IMR-90 (cell line): ENCODE measurements around the gene FNDC5. TPM values are rescaled to one million over a fixed set of nuclear protein-coding genes. Genes with fewer than 3 reads are reported as not detected.

Experiments used
- ATAC-seq: fragments of 200-7000 bp; cut with Tn5 transposase; 2 replicates; pipeline ENCODE4 v1.9.1; 2020; ENCODE audit warnings: low read depth, mild to moderate bottlenecking, moderate library complexity
- BruUV-seq: library from RNA; stranded (reverse); fragments of 400-500 nt; replicated peaks from 2 replicates; lab custom pipeline; 2021; lab: Mats Ljungman, UMichigan
- CTCF ChIA-PET: fragments of 300-600 bp; formaldehyde crosslinking; extraction: SDS; loops from one replicate; lab custom pipeline; 2021; ENCODE audit warnings: antibody characterized with exemption; lab: Yijun Ruan, JAX
- POLR2A ChIA-PET: fragments of 300-600 bp; sonication (Branson Sonifier 250); formaldehyde crosslinking; loops from one replicate; lab custom pipeline; 2022; ENCODE audit warnings: antibody characterized with exemption; ENCODE audit not compliant: unreplicated experiment; lab: Charles Lee
- DNase-seq: peaks from one replicate; pipeline ENCODE4 v3.0.0; 2013
- H2AFZ ChIP-seq: replicated peaks from 2 replicates; pipeline ENCODE3; 2013; ENCODE audit warnings: low read length, mild to moderate bottlenecking; ENCODE audit not compliant: poor library complexity
- H2AK5ac ChIP-seq: 2 replicates; pipeline ENCODE4 v1.6.1; 2013; ENCODE audit warnings: low read depth, low read length, inconsistent platforms
- H2AK9ac ChIP-seq: replicated peaks from 2 replicates; pipeline ENCODE3; 2013; ENCODE audit warnings: mild to moderate bottlenecking, low read depth, low read length, moderate library complexity; ENCODE audit not compliant: poor library complexity
- H2BK120ac ChIP-seq: 2 replicates; pipeline ENCODE4 v1.6.1; 2013; ENCODE audit warnings: low read depth, low read length, inconsistent platforms
- H2BK15ac ChIP-seq: 3 replicates; pipeline ENCODE4 v1.6.1; 2013; ENCODE audit warnings: low read depth, low read length, inconsistent platforms
- H2BK20ac ChIP-seq: 2 replicates; pipeline ENCODE4 v1.6.1; 2013; ENCODE audit warnings: low read depth, mild to moderate bottlenecking, inconsistent platforms, low read length, moderate library complexity
- H2BK5ac ChIP-seq: 2 replicates; pipeline ENCODE4 v1.6.1; 2013; ENCODE audit warnings: mild to moderate bottlenecking, low read depth, low read length, inconsistent platforms; ENCODE audit not compliant: poor library complexity, severe bottlenecking
- H3K14ac ChIP-seq: replicated peaks from 2 replicates; pipeline ENCODE4 v1.6.1; 2013; ENCODE audit warnings: low read depth, low read length, inconsistent platforms
- H3K18ac ChIP-seq: 2 replicates; pipeline ENCODE4 v1.6.1; 2013; ENCODE audit warnings: low read depth, low read length, control low read depth
- H3K23ac ChIP-seq: 2 replicates; pipeline ENCODE4 v1.6.1; 2013; ENCODE audit warnings: low read depth, low read length, inconsistent platforms
- H3K27ac ChIP-seq: 2 replicates; pipeline ENCODE4 v1.5.1; 2013; ENCODE audit warnings: mild to moderate bottlenecking, control low read depth, low read length; ENCODE audit not compliant: insufficient read depth
- H3K27me3 ChIP-seq: 2 replicates; pipeline ENCODE4 v1.6.1; 2013; ENCODE audit warnings: low read length; ENCODE audit not compliant: control insufficient read depth, insufficient read depth
- H3K36me3 ChIP-seq: 2 replicates; pipeline ENCODE4 v1.6.1; 2013; ENCODE audit warnings: low read length, mixed read lengths; ENCODE audit not compliant: control insufficient read depth, insufficient read depth
- H3K4ac ChIP-seq: 2 replicates; pipeline ENCODE4 v1.6.1; 2013; ENCODE audit warnings: low read depth, low read length, inconsistent platforms
- H3K4me1 ChIP-seq: 2 replicates; pipeline ENCODE4 v1.6.1; 2013; ENCODE audit warnings: low read length, mixed read lengths; ENCODE audit not compliant: control insufficient read depth, insufficient read depth
- H3K4me2 ChIP-seq: 2 replicates; pipeline ENCODE4 v1.6.1; 2013; ENCODE audit warnings: low read depth, mild to moderate bottlenecking, control low read depth, low read length, moderate library complexity
- H3K4me3 ChIP-seq: 2 replicates; pipeline ENCODE4 v1.5.1; 2013; ENCODE audit warnings: low read depth, mild to moderate bottlenecking, control low read depth, low read length, moderate library complexity; ENCODE audit not compliant: insufficient read depth
- H3K56ac ChIP-seq: 2 replicates; pipeline ENCODE4 v1.6.1; 2013; ENCODE audit warnings: low read length, inconsistent platforms; ENCODE audit not compliant: insufficient read depth; ENCODE audit errors: extremely low read depth
- H3K79me1 ChIP-seq, 2 experiments: 2 replicates each; pipeline ENCODE4 v1.6.1; 2013; ENCODE audit warnings: low read length in 2 of 2, inconsistent platforms in 1 of 2, low read depth in 1 of 2
- H3K9ac ChIP-seq: 2 replicates; pipeline ENCODE4 v1.6.1; 2013; ENCODE audit warnings: low read depth, low read length, control low read depth
- H3K9me1 ChIP-seq: 2 replicates; pipeline ENCODE4 v1.6.1; 2013; ENCODE audit warnings: low read length, inconsistent platforms; ENCODE audit not compliant: insufficient read depth
- H3K9me3 ChIP-seq: 2 replicates; pipeline ENCODE4 v1.6.1; 2013; ENCODE audit warnings: low read length; ENCODE audit not compliant: control insufficient read depth, insufficient read depth
- H4K20me1 ChIP-seq: 2 replicates; pipeline ENCODE4 v1.6.1; 2013; ENCODE audit warnings: low read length, inconsistent platforms; ENCODE audit not compliant: insufficient read depth
- H4K5ac ChIP-seq: 2 replicates; pipeline ENCODE4 v1.6.1; 2013; ENCODE audit warnings: mild to moderate bottlenecking, low read depth, low read length, control low read depth
- H4K8ac ChIP-seq, 2 experiments: 2 replicates each; pipeline ENCODE4 v1.6.1; 2013; ENCODE audit warnings: low read depth in 2 of 2, low read length in 2 of 2, control low read depth in 1 of 2, inconsistent platforms in 1 of 2
- H4K91ac ChIP-seq: 2 replicates; pipeline ENCODE4 v1.6.1; 2013; ENCODE audit warnings: low read depth, low read length, inconsistent platforms; ENCODE audit not compliant: insufficient read depth
- BHLHE40 ChIP-seq: fragments of 150-350 bp; IDR thresholded peaks from 2 replicates; pipeline ENCODE4 v1.6.1; 2016; ENCODE audit warnings: mild to moderate bottlenecking, low read depth, low read length
- CEBPB ChIP-seq: IDR thresholded peaks from 2 replicates; pipeline ENCODE4 v1.6.1; 2012; ENCODE audit warnings: low read depth, low read length, improper control_type of control experiment
- CHD1 ChIP-seq: IDR thresholded peaks from 2 replicates; pipeline ENCODE4 v1.6.1; 2012; ENCODE audit warnings: low read depth, low read length, improper control_type of control experiment
- FOS ChIP-seq: fragments of 150-350 bp; IDR thresholded peaks from 2 replicates; pipeline ENCODE4 v1.6.1; 2016; ENCODE audit warnings: low read depth, low read length
- MAFK ChIP-seq: IDR thresholded peaks from 2 replicates; pipeline ENCODE4 v1.6.1; 2012; ENCODE audit warnings: low read depth, low read length, improper control_type of control experiment
- MAZ ChIP-seq: IDR thresholded peaks from 2 replicates; pipeline ENCODE4 v1.6.1; 2012; ENCODE audit warnings: low read depth, mild to moderate bottlenecking, low read length, improper control_type of control experiment, moderate library complexity, borderline replicate concordance
- MXI1 ChIP-seq: IDR thresholded peaks from 2 replicates; pipeline ENCODE4 v1.6.1; 2012; ENCODE audit warnings: low read depth, mild to moderate bottlenecking, low read length, moderate library complexity, borderline replicate concordance
- NFE2L2 ChIP-seq: fragments of 150-350 bp; IDR thresholded peaks from 2 replicates; pipeline ENCODE4 v1.6.1; 2016; ENCODE audit warnings: low read depth, mild to moderate bottlenecking, low read length
- POLR2A ChIP-seq: IDR thresholded peaks from 2 replicates; pipeline ENCODE4 v1.6.1; 2012; ENCODE audit warnings: mild to moderate bottlenecking, low read depth, low read length
- RAD21 ChIP-seq: IDR thresholded peaks from 2 replicates; pipeline ENCODE4 v1.6.1; 2012; ENCODE audit warnings: low read length, improper control_type of control experiment
- RCOR1 ChIP-seq: IDR thresholded peaks from 2 replicates; pipeline ENCODE4 v1.6.1; 2012; ENCODE audit warnings: mild to moderate bottlenecking, low read length, improper control_type of control experiment; ENCODE audit not compliant: insufficient replicate concordance
- RFX5 ChIP-seq: IDR thresholded peaks from 2 replicates; pipeline ENCODE4 v1.8.0; 2012; ENCODE audit warnings: low read depth, mild to moderate bottlenecking, low read length, moderate library complexity
- SMC3 ChIP-seq: fragments of 150-350 bp; IDR thresholded peaks from 2 replicates; pipeline ENCODE4 v1.6.1; 2016; ENCODE audit warnings: low read depth, mild to moderate bottlenecking, antibody characterized with exemption, low read length, moderate library complexity
- WGBS, 2 experiments: methylation state at CpG; one replicate each; pipeline versions ENCODE4 v1.1.5 to v1.1.7; 2013; ENCODE audit warnings: missing lambda C conversion rate in 2 of 2; ENCODE audit not compliant: insufficient read length in 1 of 2; ENCODE audit errors: extremely low coverage in 2 of 2; 5-methylcytosine and 5-hydroxymethylcytosine counted together
- dilution Hi-C: fragments of 300-500 bp; cut with HindIII; formaldehyde crosslinking; loops from one replicate; pipeline ENCODE4 v1.14.3; 2018; ENCODE audit warnings: low sequenced_read_pairs; ENCODE audit not compliant: unreplicated experiment
- in situ Hi-C: fragments of 300-500 bp; cut with MboI; formaldehyde crosslinking; loops from 3 replicates; pipeline ENCODE4 v1.14.3; 2019; ENCODE audit warnings: low sequenced_read_pairs, inconsistent platforms, mixed read lengths
- intact Hi-C: fragments of 100-400 bp; cut with micrococcal nuclease; formaldehyde crosslinking; loops from 2 replicates; pipeline ENCODE4 v1.10.0; 2022
- polyA plus RNA-seq, 3 experiments: library from polyadenylated mRNA; depleted of rRNA; stranded (reverse); fragments of >200 nt; gene quantifications; 2 replicates each; pipeline ENCODE4 v1.2.3, GENCODE V29; 2012; ENCODE audit warnings: low replicate concordance in 1 of 3
- total RNA-seq: library from RNA; depleted of rRNA; stranded (reverse); fragments of >200 nt; gene quantifications from 2 replicates; pipeline ENCODE4 v1.2.3, GENCODE V29; 2012
- TF ChIP-seq, protein P1 (sequence below): conservative IDR thresholded peaks from 2 replicates; pipeline ENCODE4 v1.5.1; 2012; ENCODE audit warnings: mild to moderate bottlenecking, low read depth, low read length, improper control_type of control experiment
- TF ChIP-seq, protein P2 (sequence below): fragments of 150-350 bp; IDR thresholded peaks from 2 replicates; pipeline ENCODE4 v1.6.1; 2017; ENCODE audit warnings: mild to moderate bottlenecking, antibody characterized with exemption, low read length, low read depth
- TF ChIP-seq, protein P3 (sequence below): fragments of 150-350 bp; IDR thresholded peaks from 2 replicates; pipeline ENCODE4 v1.6.1; 2016; ENCODE audit warnings: low read depth, mild to moderate bottlenecking, low read length, moderate library complexity, borderline replicate concordance

Gene FNDC5
- total and polyA plus RNA-seq, 2 of the 4 experiments (the other 2 are of a cell fraction) = 1.2 to 1.6 TPM

DNA sequence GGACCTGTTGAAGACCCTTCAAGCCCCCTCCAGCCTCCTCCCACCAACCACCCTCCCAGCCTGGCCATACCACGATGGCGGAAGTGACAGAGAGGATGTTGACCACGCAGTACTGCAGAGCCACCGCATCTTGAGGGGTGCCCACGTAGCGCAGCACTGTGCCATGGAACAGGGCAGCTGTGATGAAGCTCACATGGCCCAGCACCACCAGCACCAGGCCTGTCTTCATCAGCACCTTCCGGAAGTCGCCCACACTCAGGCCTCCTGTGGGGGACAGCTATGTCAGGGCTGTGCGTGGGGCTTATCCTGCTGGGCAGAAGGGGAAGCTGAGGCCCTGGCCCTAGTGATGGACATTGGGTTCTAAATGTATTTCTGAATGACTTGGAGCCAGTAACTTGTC, 27.3 kb upstream of the FNDC5 start:
- H3K9me1 ChIP-seq = peaks cover 6% of the 10 kb centered on the region; the same call in 1 of the 2 replicates
- CTCF ChIA-PET = no interaction called here
- intact Hi-C loops = no loop called here

More for the DNA sequence above, 27.3 kb upstream of the FNDC5 start:
- no peak overlapping the region for H3K9ac ChIP-seq
- no peaks in the 10 kb centered on the region for H4K20me1 ChIP-seq
- H3K36me3 ChIP-seq = peaks cover 1% of the 10 kb centered on the region; the same call in 1 of the 2 replicates
- POLR2A ChIA-PET = no interaction called here
- H3K18ac ChIP-seq = no peak overlapping the region
- no peak overlapping the region for H2AK5ac ChIP-seq
- dilution Hi-C loops = no loop called here
- H3K4me2 ChIP-seq = no peak overlapping the region
- H3K79me1 ChIP-seq = peaks cover 0 to 9% of the 10 kb centered on the region in 2 experiments; a peak in 1 of 4 replicates
- no peak overlapping the region for H4K91ac ChIP-seq
- no peak overlapping the region for H3K14ac ChIP-seq
- H2BK15ac ChIP-seq = no peak overlapping the region
- H4K8ac ChIP-seq = no peak overlapping the region
- TF ChIP-seq RAD21 = no peak
- no peak for TF ChIP-seq MAFK
- no peak for TF ChIP-seq CHD1
- TF ChIP-seq, protein P1, sequence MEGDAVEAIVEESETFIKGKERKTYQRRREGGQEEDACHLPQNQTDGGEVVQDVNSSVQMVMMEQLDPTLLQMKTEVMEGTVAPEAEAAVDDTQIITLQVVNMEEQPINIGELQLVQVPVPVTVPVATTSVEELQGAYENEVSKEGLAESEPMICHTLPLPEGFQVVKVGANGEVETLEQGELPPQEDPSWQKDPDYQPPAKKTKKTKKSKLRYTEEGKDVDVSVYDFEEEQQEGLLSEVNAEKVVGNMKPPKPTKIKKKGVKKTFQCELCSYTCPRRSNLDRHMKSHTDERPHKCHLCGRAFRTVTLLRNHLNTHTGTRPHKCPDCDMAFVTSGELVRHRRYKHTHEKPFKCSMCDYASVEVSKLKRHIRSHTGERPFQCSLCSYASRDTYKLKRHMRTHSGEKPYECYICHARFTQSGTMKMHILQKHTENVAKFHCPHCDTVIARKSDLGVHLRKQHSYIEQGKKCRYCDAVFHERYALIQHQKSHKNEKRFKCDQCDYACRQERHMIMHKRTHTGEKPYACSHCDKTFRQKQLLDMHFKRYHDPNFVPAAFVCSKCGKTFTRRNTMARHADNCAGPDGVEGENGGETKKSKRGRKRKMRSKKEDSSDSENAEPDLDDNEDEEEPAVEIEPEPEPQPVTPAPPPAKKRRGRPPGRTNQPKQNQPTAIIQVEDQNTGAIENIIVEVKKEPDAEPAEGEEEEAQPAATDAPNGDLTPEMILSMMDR = no peak
- no peak for TF ChIP-seq SMC3
- no peak for TF ChIP-seq RCOR1
- no peak for TF ChIP-seq FOS
- TF ChIP-seq, protein P2, sequence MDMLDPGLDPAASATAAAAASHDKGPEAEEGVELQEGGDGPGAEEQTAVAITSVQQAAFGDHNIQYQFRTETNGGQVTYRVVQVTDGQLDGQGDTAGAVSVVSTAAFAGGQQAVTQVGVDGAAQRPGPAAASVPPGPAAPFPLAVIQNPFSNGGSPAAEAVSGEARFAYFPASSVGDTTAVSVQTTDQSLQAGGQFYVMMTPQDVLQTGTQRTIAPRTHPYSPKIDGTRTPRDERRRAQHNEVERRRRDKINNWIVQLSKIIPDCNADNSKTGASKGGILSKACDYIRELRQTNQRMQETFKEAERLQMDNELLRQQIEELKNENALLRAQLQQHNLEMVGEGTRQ = no peak
- TF ChIP-seq MAZ = no peak
- TF ChIP-seq, protein P3, sequence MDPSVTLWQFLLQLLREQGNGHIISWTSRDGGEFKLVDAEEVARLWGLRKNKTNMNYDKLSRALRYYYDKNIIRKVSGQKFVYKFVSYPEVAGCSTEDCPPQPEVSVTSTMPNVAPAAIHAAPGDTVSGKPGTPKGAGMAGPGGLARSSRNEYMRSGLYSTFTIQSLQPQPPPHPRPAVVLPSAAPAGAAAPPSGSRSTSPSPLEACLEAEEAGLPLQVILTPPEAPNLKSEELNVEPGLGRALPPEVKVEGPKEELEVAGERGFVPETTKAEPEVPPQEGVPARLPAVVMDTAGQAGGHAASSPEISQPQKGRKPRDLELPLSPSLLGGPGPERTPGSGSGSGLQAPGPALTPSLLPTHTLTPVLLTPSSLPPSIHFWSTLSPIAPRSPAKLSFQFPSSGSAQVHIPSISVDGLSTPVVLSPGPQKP = no peak
- TF ChIP-seq RFX5 = no peak
- no peak for TF ChIP-seq BHLHE40
- no peak for TF ChIP-seq MXI1
- no peak for TF ChIP-seq CEBPB
- no peak for TF ChIP-seq POLR2A
- no peak for TF ChIP-seq NFE2L2
- peaks cover 5% of the 10 kb centered on the region for H3K27me3 ChIP-seq
- in situ Hi-C loops = no loop called here
- H3K4me1 ChIP-seq = peaks cover 2% of the 10 kb centered on the region; the same call in 1 of the 2 replicates
- ATAC-seq (no peak), DNase-seq (no peak)
- no peaks in the 10 kb centered on the region for H3K9me3 ChIP-seq
- no peak overlapping the region for H3K4me3 ChIP-seq
- H2BK20ac ChIP-seq = no peak overlapping the region
- 92% methylated on average over 6 of the region's 9 CpGs; no CpG with 5 or more reads in 1 of the 2 experiments for WGBS, 2 experiments
- H3K27ac ChIP-seq = no peak overlapping the region
- H2AFZ ChIP-seq = no peak overlapping the region
- no peak overlapping the region for H2BK120ac ChIP-seq
- no peak overlapping the region for H3K23ac ChIP-seq
- BruUV-seq = no TSS peak
- no peak overlapping the region for H3K56ac ChIP-seq
- no peak overlapping the region for H2AK9ac ChIP-seq
- H3K4ac ChIP-seq = no peak overlapping the region
- H2BK5ac ChIP-seq = no peak overlapping the region
- H4K5ac ChIP-seq = no peak overlapping the region
